GM12891 (cell line): ENCODE results near the gene CELSR1.

Experiments used
- DNase-seq: peaks from one replicate; pipeline ENCODE4 v3.0.0; 2011; ENCODE audit warnings: low spot score; ENCODE audit not compliant: insufficient read length
- FAIRE-seq: peaks from 2 replicates; lab custom pipeline; 2011; peaks lifted over from hg19 to GRCh38; lab: Jason Lieb, UNC
- PAX5 ChIP-seq: IDR thresholded peaks from 2 replicates; pipeline ENCODE4 v1.6.1; 2011; ENCODE audit warnings: low read length, moderate library complexity, mild to moderate bottlenecking; ENCODE audit not compliant: insufficient read depth, severe bottlenecking
- POLR2A ChIP-seq: IDR thresholded peaks from 2 replicates; pipeline ENCODE4 v1.6.1; 2011; ENCODE audit warnings: low read depth, low read length, control low read depth
- POLR2AphosphoS5 ChIP-seq: IDR thresholded peaks from 2 replicates; pipeline ENCODE4 v1.6.1; 2011; ENCODE audit warnings: low read depth, low read length, control low read depth
- POU2F2 ChIP-seq: IDR thresholded peaks from 2 replicates; pipeline ENCODE4 v1.6.1; 2011; ENCODE audit warnings: low read depth, mild to moderate bottlenecking, control low read depth, low read length, moderate library complexity
- SPI1 ChIP-seq: IDR thresholded peaks from 2 replicates; pipeline ENCODE4 v1.6.1; 2011; ENCODE audit warnings: low read depth, low read length, control low read depth
- TAF1 ChIP-seq: IDR thresholded peaks from 2 replicates; pipeline ENCODE4 v1.6.1; 2011; ENCODE audit warnings: low read depth, low read length, control low read depth

Gene CELSR1

GRCh38 chr22:46395145-46395544 lies 142.3 kb downstream of the CELSR1 start:
- TF ChIP-seq POLR2AphosphoS5 (no peak), POU2F2 (no peak), POLR2A (no peak), TAF1 (no peak), SPI1 (no peak), PAX5 (no peak)
- no peak for FAIRE-seq
- DNase-seq = no peak

DNA sequence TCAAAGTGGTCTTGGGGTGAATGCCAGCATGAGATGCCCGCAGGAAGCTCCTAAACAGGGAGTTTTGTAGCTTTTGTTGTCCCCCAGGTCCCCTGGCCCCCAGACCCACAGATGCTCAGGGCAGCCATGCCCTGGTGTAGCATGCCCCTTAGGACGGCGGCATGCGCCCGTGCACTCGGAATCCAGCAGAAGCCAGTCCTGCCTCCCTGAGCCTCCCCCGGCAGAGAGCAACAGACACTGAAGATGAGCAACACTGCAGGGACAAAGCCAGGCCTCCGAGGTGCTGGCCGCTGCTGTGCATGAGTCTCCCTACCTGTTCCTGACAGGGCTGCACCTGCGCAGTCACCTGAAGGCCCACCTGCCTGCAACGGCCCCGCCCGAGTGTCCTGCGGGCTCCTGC lies 142.8 kb downstream of the CELSR1 start:
- no peak for FAIRE-seq
- DNase-seq = no peak
- TF ChIP-seq POU2F2 (no peak), SPI1 (no peak), POLR2AphosphoS5 (no peak), TAF1 (no peak), POLR2A (no peak), PAX5 (no peak)

DNA sequence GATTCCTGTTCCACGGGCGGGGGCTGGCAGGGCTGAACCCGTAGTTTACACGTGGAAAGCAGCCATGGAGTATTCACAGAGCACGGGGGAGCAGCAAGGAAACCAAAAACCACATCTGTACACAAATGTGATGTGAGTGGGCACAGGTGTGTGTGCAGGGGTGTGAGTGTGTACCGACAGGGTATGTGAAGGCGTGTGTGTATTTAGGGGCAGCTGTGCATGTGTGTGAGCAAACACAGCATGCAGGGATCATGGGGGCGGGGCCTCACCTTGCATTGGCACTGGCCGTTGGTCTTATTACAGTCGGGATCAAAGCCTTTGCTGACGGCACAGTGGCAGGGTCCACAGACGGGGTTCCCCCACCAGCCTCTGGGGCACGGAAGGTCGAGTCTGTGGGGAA lies 143.5 kb downstream of the CELSR1 start:
- DNase-seq = no peak
- no peak for FAIRE-seq
- TF ChIP-seq POU2F2 = no peak
- TF ChIP-seq POLR2A = no peak
- no peak for TF ChIP-seq PAX5
- TF ChIP-seq TAF1 = no peak
- no peak for TF ChIP-seq SPI1
- TF ChIP-seq POLR2AphosphoS5 = no peak

DNA sequence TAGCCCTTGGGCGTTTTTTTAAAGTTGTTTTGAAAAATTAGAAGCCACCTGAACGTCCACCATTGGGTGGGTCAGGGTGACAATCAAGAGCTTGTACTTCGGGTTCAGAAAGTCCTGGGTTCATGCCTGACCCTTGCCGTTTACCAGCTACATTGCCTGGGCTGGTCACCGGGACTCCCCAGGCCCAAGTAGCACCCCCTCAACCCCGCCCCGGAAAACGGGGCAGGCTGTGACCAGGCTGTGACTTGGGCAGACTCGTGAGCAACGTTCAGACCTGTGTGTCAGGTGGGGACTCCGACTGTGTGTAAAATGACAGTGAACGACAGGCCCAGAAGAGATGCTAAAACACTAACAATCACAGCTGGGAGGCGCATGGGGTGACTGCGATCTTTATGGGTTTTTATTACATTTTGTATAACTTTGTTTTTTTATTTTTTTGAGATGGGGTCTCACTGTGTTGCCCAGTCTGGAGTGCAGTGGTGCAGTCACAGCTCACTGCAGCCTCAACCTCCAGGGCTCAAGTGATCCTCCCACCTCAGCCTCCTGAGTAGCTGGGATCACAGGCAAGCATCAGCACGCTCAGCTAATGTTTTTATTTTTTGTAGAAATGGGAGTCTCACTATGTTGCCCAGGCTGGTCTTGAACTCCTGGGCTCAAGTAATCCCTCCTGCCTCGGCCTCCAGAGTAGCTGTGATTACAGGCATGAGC lies 145.1 kb downstream of the CELSR1 start:
- no peak for DNase-seq
- TF ChIP-seq POU2F2 (no peak), PAX5 (no peak), POLR2AphosphoS5 (no peak), TAF1 (no peak), SPI1 (no peak), POLR2A (no peak)
- FAIRE-seq = no peak

DNA sequence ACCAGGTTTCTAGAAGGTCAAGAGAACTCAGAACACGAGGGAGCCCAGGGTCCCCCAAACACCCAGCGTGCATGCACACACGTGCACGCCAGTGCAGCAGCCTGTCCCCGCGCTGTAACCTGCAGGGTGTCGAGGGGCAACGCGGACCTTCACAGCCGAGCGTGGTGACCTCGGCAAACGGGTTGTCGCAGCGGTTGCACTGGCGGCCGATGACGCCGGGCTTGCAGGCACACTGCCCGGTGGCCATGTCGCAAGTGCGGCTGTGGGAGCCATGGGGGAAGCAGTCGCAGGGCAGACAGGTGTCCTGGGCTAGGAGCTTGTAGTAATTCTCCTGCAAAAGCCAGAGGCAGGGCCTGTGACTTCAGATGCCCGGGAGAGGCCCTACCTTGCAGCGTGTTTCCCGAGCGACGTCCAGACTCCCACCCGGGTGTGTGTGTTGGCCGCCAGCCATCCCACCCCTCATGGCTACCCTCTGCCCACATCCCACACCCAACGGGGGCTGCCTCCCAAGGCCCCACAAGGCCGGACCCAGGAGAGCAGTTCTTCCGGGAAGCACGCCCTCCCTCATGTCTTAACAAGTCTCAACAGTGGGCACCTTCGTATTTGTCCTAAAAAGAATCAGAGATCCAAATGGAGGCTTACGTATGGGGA lies 145.8 kb downstream of the CELSR1 start:
- no peak for DNase-seq
- TF ChIP-seq POLR2A (no peak), PAX5 (no peak), SPI1 (no peak), TAF1 (no peak), POU2F2 (no peak), POLR2AphosphoS5 (no peak)
- FAIRE-seq = no peak

DNA sequence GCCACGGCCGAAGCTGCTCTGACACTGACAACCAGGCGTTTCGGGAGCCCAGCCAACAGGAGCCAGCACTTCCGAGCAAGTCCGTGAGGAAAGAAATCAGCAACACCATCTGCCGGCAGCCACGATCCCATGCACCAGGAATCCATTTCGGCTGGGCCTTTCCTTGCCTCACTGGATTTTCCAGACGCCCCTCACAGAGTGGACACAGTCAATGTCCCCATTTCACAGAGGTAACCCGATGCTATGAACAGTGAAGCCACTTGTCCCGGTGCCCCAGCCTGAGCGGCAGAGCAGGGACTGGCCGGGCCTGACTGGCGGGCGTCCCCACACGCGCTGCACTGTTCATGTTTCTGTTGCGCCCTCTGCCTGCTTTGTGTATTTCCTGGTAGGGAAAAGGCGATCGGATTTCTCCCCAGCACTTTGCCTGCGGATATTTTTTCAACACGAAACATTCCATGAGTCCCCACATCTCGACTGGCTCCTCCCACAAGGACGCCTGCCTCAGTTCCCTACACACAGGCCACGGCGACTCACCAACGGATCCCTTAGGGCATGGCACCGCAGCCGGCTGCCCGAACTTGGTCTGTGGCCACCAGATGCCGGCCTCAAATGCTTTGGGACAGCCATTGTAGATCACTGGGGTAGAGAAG lies 146.6 kb downstream of the CELSR1 start:
- no peak for FAIRE-seq
- no peak for DNase-seq
- TF ChIP-seq TAF1 (no peak), PAX5 (no peak), POLR2AphosphoS5 (no peak), POLR2A (no peak), POU2F2 (no peak), SPI1 (no peak)

DNA sequence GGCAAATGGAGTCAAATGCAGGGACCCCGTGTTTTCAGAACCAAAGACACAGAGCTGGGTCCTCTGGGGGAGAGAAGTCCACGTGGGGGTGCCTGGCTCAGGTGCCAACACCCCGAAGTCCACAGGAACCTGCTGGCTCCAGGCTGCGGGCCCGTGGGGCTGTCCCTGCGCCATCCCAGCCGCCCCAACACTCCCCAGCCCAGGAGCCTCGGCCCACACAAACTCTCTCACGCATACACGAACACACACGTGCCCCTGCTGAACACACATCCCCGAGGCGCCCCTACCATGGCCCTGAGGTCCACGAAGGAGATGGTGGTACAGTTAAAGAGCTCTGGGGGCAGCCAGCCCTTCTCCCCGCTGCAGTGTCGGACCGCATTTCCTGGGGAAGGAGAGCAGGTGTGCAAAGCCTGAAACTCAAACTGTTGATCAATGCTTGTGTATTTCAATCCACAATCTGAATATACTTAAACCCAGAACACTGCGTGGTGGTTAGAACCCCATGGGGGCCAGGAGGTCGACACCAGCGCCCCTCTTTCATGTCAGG lies 147.2 kb downstream of the CELSR1 start:
- DNase-seq (no peak), FAIRE-seq (no peak)
- TF ChIP-seq POLR2A (no peak), TAF1 (no peak), SPI1 (no peak), POU2F2 (no peak), POLR2AphosphoS5 (no peak), PAX5 (no peak)

DNA sequence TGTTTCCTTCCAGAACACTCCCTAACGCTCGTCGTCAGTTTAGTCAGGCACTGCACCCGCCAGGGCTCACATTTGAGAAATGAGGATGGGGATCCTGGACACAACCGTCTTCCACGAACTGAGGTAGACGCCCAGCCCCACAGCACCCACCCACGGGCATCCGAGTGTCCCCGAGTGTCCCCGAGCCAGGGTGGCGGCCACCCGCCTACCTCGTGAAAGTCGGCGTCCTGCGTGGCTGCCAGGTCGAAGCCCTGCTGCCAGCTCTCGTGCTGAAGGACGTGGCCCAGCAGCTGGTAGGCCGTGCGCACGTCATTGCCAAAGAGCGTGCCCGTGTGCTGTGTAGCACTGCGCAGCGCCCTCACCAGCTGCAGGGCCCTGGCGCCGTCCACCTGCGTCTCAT lies 148.3 kb downstream of the CELSR1 start:
- no peak for TF ChIP-seq POU2F2
- no peak for TF ChIP-seq POLR2AphosphoS5
- TF ChIP-seq SPI1 = no peak
- TF ChIP-seq POLR2A = no peak
- no peak for TF ChIP-seq PAX5
- TF ChIP-seq TAF1 = no peak
- FAIRE-seq (no peak), DNase-seq (no peak)

- TF ChIP-seq POU2F2 (no peak), POLR2A (no peak), POLR2AphosphoS5 (no peak), SPI1 (no peak), TAF1 (no peak), PAX5 (no peak)
- no peak for FAIRE-seq
- DNase-seq = no peak
Measured at GRCh38 chr22:46388647-46389046, 148.8 kb downstream of the CELSR1 start.

DNA sequence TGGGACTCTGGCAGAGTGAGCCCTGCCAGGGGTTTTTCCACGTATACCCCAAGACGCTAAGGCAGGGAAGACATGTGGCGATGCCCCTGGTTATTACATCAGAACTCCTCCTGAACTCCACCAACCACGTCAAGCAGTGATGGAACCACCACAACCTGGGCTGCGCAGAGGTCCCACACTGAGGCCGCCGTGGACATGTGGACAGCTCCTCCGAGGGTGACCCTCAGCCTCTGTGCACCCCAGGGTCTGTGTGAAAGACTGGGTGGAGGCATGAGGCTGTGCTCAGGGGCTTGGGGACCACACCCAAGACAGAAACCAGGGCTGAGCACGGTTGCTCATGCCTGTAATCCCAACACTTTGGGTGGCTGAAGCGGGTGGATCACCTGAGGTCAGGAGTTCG lies 149.7 kb downstream of the CELSR1 start:
- FAIRE-seq (no peak), DNase-seq (no peak)
- no peak for TF ChIP-seq PAX5
